ENCODE results near the gene ASXL1. TPM values are rescaled to one million over a fixed set of nuclear protein-coding genes. Genes with fewer than 3 reads are reported as not detected.
A peak's percentile ranks its signal among the peaks of the same experiment; 100 is the strongest.
"Not testable (repeated sequence)": the region's sequence is repeated elsewhere in the genome, so short reads cannot be mapped to it uniquely, and the experiment has no call there.

ASXL1 gene
- total and polyA plus RNA-seq, 8 donors = 32.9 to 57.7 (median 38.0) TPM

- H3K27ac ChIP-seq = peak overlapping the region; percentile 79 to 88 (median 82)
- intact Hi-C loops (cut with DNase I) = no loop called here
- ATAC-seq = peak in 3 of 4 donors; percentile 15 to 17 (median 16)
Observed at GRCh38 chr20:32464401-32465091, 106.4 kb downstream of the ASXL1 start.

GRCh38 chr20:32465092-32465900 is 107.2 kb downstream of the ASXL1 start:
- intact Hi-C loops (cut with DNase I) = no loop called here
- peaks cover 30 to 39% (median 38%) of the 10 kb centered on the region in 3 donors for H3K4me1 ChIP-seq

More at GRCh38 chr20:32464401-32465091, 106.4 kb downstream of the ASXL1 start:
- no peak overlapping the region for H3K4me3 ChIP-seq
- H3K4me1 ChIP-seq = peaks cover 30 to 39% (median 39%) of the 10 kb centered on the region in 3 donors
- no peaks in the 10 kb centered on the region for H3K9me3 ChIP-seq
- no peak for TF ChIP-seq CTCF (IDR thresholded peaks at IDR 0.05)
- FAIRE-seq (no peak), DNase-seq (no peak)
- H3K36me3 ChIP-seq = no peaks in the 10 kb centered on the region
- H3K27me3 ChIP-seq = no peaks in the 10 kb centered on the region
- WGBS, 2 donors = 41 to 50% methylated on average over 20 of the region's 20 CpGs

GRCh38 chr20:32465901-32466675 is 108.0 kb downstream of the ASXL1 start:
- H3K36me3 ChIP-seq; FAIRE-seq; H3K4me3 ChIP-seq; H3K9me3 ChIP-seq; ATAC-seq; intact Hi-C loops (cut with DNase I); H3K27me3 ChIP-seq: not testable (repeated sequence)
- peak overlapping the region; percentile 68 to 88 (median 80) for H3K27ac ChIP-seq
- DNase-seq = peak in 4 of 6 donors; percentile 27 to 75 (median 56)
- H3K4me1 ChIP-seq = peaks cover 30 to 39% (median 38%) of the 10 kb centered on the region in 3 donors
- WGBS, 2 donors = 46 to 55% methylated on average over 15 of the region's 15 CpGs

More at GRCh38 chr20:32465092-32465900, 107.2 kb downstream of the ASXL1 start:
- H3K4me3 ChIP-seq = no peak overlapping the region
- DNase-seq (peak; percentile 79 to 90 (median 80)), ATAC-seq (peak; percentile 45 to 79 (median 60)), FAIRE-seq (no peak)
- peak overlapping the region; percentile 68 to 88 (median 80) for H3K27ac ChIP-seq
- no peak for TF ChIP-seq CTCF (IDR thresholded peaks at IDR 0.05)
- no peaks in the 10 kb centered on the region for H3K36me3 ChIP-seq
- WGBS, 2 donors = 42 to 46% methylated on average over 23 to 24 of the region's 24 CpGs
- H3K9me3 ChIP-seq = no peaks in the 10 kb centered on the region
- no peaks in the 10 kb centered on the region for H3K27me3 ChIP-seq

- 76 to 90% methylated on average over 13 to 16 of the region's 16 CpGs for WGBS, 2 donors
- peak in 2 of 6 donors; percentile 37 to 76 for DNase-seq
Observed at GRCh38 chr20:32466739-32467505, 108.8 kb downstream of the ASXL1 start.

More at GRCh38 chr20:32466739-32467505, 108.8 kb downstream of the ASXL1 start:
- FAIRE-seq = no peak
- intact Hi-C loops (cut with DNase I) = no loop called here
- H3K27me3 ChIP-seq = no peaks in the 10 kb centered on the region
- H3K27ac ChIP-seq = peak overlapping the region in 3 of 4 donors; percentile 68 to 88 (median 77)
- H3K36me3 ChIP-seq = peaks cover 0 to 3% (median 0%) of the 10 kb centered on the region in 3 donors
- TF ChIP-seq CTCF (IDR thresholded peaks at IDR 0.05) = no peak
- no peak overlapping the region for H3K4me3 ChIP-seq
- H3K9me3 ChIP-seq = no peaks in the 10 kb centered on the region
- peaks cover 30 to 39% (median 38%) of the 10 kb centered on the region in 3 donors for H3K4me1 ChIP-seq
- ATAC-seq = no peak

Measured in pancreas (tissue), 10 donors.